ENCODE measurements around the gene EARS2.

- TF ChIP-seq SUZ12 (IDR thresholded peaks at IDR 0.05; ENCODE audit: extremely low read depth, insufficient read depth, insufficient read length) (no peak), ZNF274 (IDR thresholded peaks at IDR 0.05; ENCODE audit: low read depth, low read length) (no peak)
Measured at GRCh38 chr16:23518435-23518891, 38.7 kb downstream of the EARS2 start.
